Peyer's patch (tissue), 4 donors: ENCODE results near the gene SLC4A2. TPM values are rescaled to one million over a fixed set of nuclear protein-coding genes. Genes with fewer than 3 reads are reported as not detected.
A peak's percentile ranks its signal among the peaks of the same experiment; 100 is the strongest.

Source experiments
- DNase-seq, 3 donors: peaks; one replicate each; pipeline ENCODE4 v3.0.0-alpha.2; 2017 to 2019
- H3K27ac ChIP-seq, 4 donors: fragments of 200-600 bp; sonication (generic); one replicate each; pipeline ENCODE4 v1.5.1; 2016 to 2019
- H3K27me3 ChIP-seq, 2 donors: fragments of 200-600 bp; sonication (generic); one replicate each; pipeline ENCODE4 v1.5.1; 2019
- H3K36me3 ChIP-seq, 3 donors: fragments of 200-600 bp; sonication (generic); one replicate each; pipeline ENCODE4 v1.5.1; 2016 to 2019
- H3K4me1 ChIP-seq, 4 donors: fragments of 200-600 bp; sonication (generic); one replicate each; pipeline ENCODE4 v1.5.1; 2016 to 2019
- H3K4me3 ChIP-seq, 4 donors: fragments of 200-600 bp; sonication (generic); 1 replicate in 3 of 4; 2 replicates in 1 of 4; pipeline ENCODE4 v1.5.1; 2016 to 2019; ENCODE audit warnings: mild to moderate bottlenecking in 1 of 4
- H3K9me3 ChIP-seq, 4 donors: fragments of 200-600 bp; sonication (generic); one replicate each; pipeline ENCODE4 v1.5.1; 2016 to 2019; ENCODE audit warnings: mild to moderate bottlenecking in 1 of 4
- CTCF ChIP-seq, 6 experiments: fragments of 450-650 bp in 4 of 6; fragments of 200-600 bp in 2 of 6; sonication (generic) in 1 of 6; IDR thresholded peaks; one replicate each; pipeline ENCODE4 v1.5.1; 2017 to 2019; ENCODE audit warnings: antibody characterized with exemption in 6 of 6, mild to moderate bottlenecking in 3 of 6, moderate library complexity in 1 of 6
- POLR2A ChIP-seq, 2 donors: fragments of 450-650 bp; IDR thresholded peaks; one replicate each; pipeline ENCODE4 v1.5.1; 2017; ENCODE audit warnings: antibody characterized with exemption in 2 of 2, mild to moderate bottlenecking in 2 of 2, moderate library complexity in 2 of 2
- total RNA-seq, 4 donors: library from RNA; depleted of rRNA; stranded (reverse); fragments of >200 nt; gene quantifications; one replicate each; pipeline ENCODE4 v1.1.0, GENCODE V29; 2016

The SLC4A2 gene
- total RNA-seq, 4 donors from 2014 or later, result 101 to 143 (median 121) TPM

DNA sequence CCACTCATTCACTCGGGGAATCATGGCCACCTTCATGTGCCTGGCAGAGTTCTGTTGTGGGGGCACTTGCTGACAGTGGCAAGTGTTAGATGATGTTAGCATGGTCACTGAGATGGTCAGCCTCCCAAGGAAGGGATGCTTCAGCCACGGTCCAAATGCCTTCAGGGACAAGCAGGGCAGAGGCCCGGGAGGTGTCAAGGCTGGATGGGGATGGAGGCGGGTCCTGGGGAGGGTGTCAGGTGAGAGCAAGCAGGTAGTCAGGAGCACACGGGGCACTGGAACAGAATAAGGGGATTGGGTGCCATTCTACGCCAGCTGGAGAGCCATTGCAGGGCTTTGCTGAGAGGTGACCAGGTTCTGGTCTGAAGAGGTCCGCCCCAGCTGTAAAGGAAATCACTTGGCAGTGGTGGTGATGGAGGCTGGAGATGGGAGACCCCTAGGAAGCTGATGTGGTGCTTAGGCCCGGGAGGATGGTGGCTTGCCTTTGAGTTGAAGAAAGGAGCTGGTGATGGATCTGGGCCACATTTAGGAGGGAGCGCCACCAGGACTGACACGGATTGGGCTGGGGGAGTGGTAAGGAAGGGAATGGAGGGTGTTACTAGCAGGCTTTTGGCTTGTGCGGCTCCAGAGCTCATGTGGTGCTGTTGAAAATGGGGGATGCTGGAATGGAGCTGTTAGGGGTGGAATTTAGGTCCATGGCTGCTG, 51.0 kb downstream of the SLC4A2 start:
- H3K36me3 ChIP-seq, result no peaks in the 10 kb centered on the region
- H3K4me3 ChIP-seq, result no peak overlapping the region
- H3K9me3 ChIP-seq, result no peaks in the 10 kb centered on the region
- no peak for DNase-seq
- H3K27me3 ChIP-seq, result no peaks in the 10 kb centered on the region
- H3K4me1 ChIP-seq, result peaks cover 0 to 28% (median 3%) of the 10 kb centered on the region in 4 donors
- TF ChIP-seq POLR2A (IDR thresholded peaks at IDR 0.05) (no peak), CTCF (IDR thresholded peaks at IDR 0.05) (no peak)
- H3K27ac ChIP-seq, result peak overlapping the region in 2 of 4 donors; percentile 15 to 38

DNA sequence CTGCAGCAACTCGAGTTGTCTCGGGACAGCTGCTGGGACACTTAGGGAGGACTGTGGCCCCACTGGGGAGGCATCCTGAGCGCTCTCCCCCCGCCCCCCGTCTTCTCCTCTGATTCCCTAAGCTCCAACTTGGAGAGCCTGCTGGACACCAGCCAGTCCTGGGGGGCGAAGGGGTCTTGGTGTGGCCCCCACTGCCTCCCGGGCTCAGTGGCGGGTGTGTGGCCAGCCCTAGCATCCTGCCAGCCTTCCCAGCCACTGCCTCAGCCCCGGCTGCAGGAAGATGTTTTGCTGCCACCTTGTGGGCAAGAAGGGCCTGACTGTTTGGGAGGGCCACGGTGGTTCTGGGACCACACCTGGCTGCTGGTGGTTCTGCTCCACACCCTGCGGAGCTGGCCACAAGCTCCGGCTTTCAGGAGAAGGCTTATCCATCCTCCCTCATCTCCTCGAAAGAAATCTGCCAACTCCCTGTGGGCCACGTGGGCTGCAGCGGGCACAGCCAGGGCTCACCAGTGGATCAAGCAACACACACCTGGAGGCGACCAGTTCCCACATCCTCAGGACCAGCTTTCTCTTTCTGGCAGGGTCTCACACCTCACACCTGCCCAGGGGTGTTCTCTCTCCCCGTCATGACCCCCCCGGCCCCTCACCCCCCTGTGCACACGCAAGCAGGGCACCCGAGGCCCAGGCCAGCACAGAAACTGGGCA, 51.7 kb downstream of the SLC4A2 start:
- H3K4me1 ChIP-seq, result peaks cover 0 to 34% (median 4%) of the 10 kb centered on the region in 4 donors
- H3K36me3 ChIP-seq, result no peaks in the 10 kb centered on the region
- no peak overlapping the region for H3K4me3 ChIP-seq
- peak; percentile 73 to 91 (median 83) for DNase-seq
- TF ChIP-seq CTCF (IDR thresholded peaks at IDR 0.05) (peak; percentile 75 to 93 (median 89)), POLR2A (IDR thresholded peaks at IDR 0.05) (no peak)
- no peaks in the 10 kb centered on the region for H3K27me3 ChIP-seq
- H3K27ac ChIP-seq, result no peak overlapping the region
- no peaks in the 10 kb centered on the region for H3K9me3 ChIP-seq

DNA sequence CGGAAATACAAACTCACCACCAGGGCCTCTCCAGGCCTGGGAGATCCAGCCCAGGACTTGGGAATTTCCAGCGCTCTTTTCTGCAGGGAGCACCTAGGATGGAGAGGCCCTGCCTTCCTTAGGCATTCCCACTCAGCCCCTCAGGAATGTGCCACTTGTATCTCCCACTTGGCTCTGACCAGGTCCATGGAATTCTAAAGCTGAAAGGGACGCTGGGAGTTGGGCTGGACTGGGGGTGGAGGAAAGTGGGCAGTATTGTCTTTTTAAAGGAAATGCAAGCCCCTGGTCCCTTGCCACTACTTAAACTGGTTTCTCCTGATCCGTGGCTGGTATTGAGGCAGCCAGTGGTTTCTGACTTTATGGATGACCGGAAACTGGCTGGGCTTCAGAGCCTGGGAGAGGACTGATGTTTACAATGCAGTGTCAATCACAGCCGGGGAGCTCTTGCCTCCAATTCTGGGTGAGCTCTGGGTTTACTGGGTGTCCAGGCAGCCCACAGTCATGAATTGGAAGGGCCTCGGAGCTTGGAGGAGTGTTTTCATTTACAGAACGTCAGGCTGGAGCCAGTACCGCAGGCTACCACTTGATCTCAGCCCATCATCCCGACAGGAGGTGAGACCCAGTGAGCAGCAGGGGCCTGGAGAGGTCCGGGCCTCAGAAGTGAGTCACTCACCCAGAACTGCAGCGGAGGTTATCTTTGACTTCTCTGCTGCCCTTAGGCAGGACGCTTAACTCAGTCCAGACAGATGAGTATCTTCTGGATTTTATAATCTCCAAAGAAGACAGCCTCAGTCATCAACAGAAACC, 54.2 kb downstream of the SLC4A2 start:
- Histone ChIP-seq H3K27ac (no peak overlapping the region), H3K4me1 (peaks cover 0 to 34% (median 4%) of the 10 kb centered on the region in 4 donors), H3K4me3 (no peak overlapping the region), H3K36me3 (peaks cover 0 to 18% (median 0%) of the 10 kb centered on the region in 3 donors), H3K27me3 (no peaks in the 10 kb centered on the region), H3K9me3 (no peaks in the 10 kb centered on the region)
- DNase-seq, result no peak
- no peak for TF ChIP-seq CTCF (IDR thresholded peaks at IDR 0.05)
- no peak for TF ChIP-seq POLR2A (IDR thresholded peaks at IDR 0.05)

GRCh38 chr7:151114151-151115090, 55.0 kb downstream of the SLC4A2 start:
- peak overlapping the region in 3 of 4 donors; percentile 34 to 48 (median 40) for H3K4me3 ChIP-seq
- H3K27me3 ChIP-seq, result no peaks in the 10 kb centered on the region
- H3K36me3 ChIP-seq, result peaks cover 0 to 27% (median 0%) of the 10 kb centered on the region in 3 donors
- peaks cover 0 to 34% (median 4%) of the 10 kb centered on the region in 4 donors for H3K4me1 ChIP-seq
- no peak for DNase-seq
- TF ChIP-seq CTCF (IDR thresholded peaks at IDR 0.05) (no peak), POLR2A (IDR thresholded peaks at IDR 0.05) (no peak)
- H3K9me3 ChIP-seq, result no peaks in the 10 kb centered on the region
- H3K27ac ChIP-seq, result no peak overlapping the region
